GM19467 (cell line): ENCODE results near the gene PCDHB5.
"Not testable (repeated sequence)": the region's sequence is repeated elsewhere in the genome, so short reads cannot be mapped to it uniquely, and the experiment has no call there.

Experiments used
- ATAC-seq: cut with Tn5 transposase; IDR thresholded peaks from one replicate; pipeline ENCODE4 v1.9.1; 2021; ENCODE audit warnings: mild to moderate bottlenecking, moderate library complexity; ENCODE audit not compliant: unreplicated experiment

The PCDHB5 gene

GRCh38 chr5:141151632-141152031, 16.6 kb downstream of the PCDHB5 start:
- ATAC-seq, result not testable (repeated sequence)

GRCh38 chr5:141152096-141152495, 17.1 kb downstream of the PCDHB5 start:
- not testable (repeated sequence) for ATAC-seq

GRCh38 chr5:141155540-141156374, 20.8 kb downstream of the PCDHB5 start:
- no peak for ATAC-seq

- ATAC-seq, result not testable (repeated sequence)
These were observed 22.4 kb downstream of the PCDHB5 start for GRCh38 chr5:141157356-141157755.

- not testable (repeated sequence) for ATAC-seq
These were observed 22.9 kb downstream of the PCDHB5 start for GRCh38 chr5:141157901-141158300.

GRCh38 chr5:141172381-141173204, 37.6 kb downstream of the PCDHB5 start, which contains the start of gene PCDHB7:
Gene PCDHB7, plus strand, starts transcription at chr5:141172644. Its CDS starts 192 bp downstream, at chr5:141172836.
- no peak for ATAC-seq

GRCh38 chr5:141174291-141175104, 39.5 kb downstream of the PCDHB5 start:
- not testable (repeated sequence) for ATAC-seq

- ATAC-seq, result no peak
These were observed 40.9 kb downstream of the PCDHB5 start for GRCh38 chr5:141175933-141176332.

GRCh38 chr5:141177577-141178191, 42.7 kb downstream of the PCDHB5 start, which contains the start of gene PCDHB8:
Gene PCDHB8, plus strand, starts transcription at chr5:141177790. Its CDS starts 245 bp downstream, at chr5:141178035.
- not testable (repeated sequence) for ATAC-seq

- not testable (repeated sequence) for ATAC-seq
These were observed 44.4 kb downstream of the PCDHB5 start for GRCh38 chr5:141179371-141179770.

- ATAC-seq, result not testable (repeated sequence)
These were observed 44.9 kb downstream of the PCDHB5 start for GRCh38 chr5:141179876-141180275.

GRCh38 chr5:141180313-141180712, 45.3 kb downstream of the PCDHB5 start:
- ATAC-seq, result no peak

- ATAC-seq, result no peak
These were observed 47.2 kb downstream of the PCDHB5 start, which contains the start of gene PCDHB16 for GRCh38 chr5:141182248-141182647. Gene PCDHB16, plus strand, starts transcription at chr5:141182387. Its CDS starts 173 bp downstream, at chr5:141182560.

- ATAC-seq, result not testable (repeated sequence)
These were observed 49.3 kb downstream of the PCDHB5 start for GRCh38 chr5:141184117-141184855.

- ATAC-seq, result no peak
These were observed 52.0 kb downstream of the PCDHB5 start, which contains the start of gene PCDHB9 for GRCh38 chr5:141186897-141187512. Gene PCDHB9, plus strand, starts transcription at chr5:141187161. Its CDS starts 158 bp downstream, at chr5:141187319.
